GM18868 (cell line): ENCODE data around the gene RNF121.
"Not testable (repeated sequence)": the region's sequence is repeated elsewhere in the genome, so short reads cannot be mapped to it uniquely, and the experiment has no call there.

Experiments
- ATAC-seq: cut with Tn5 transposase; IDR thresholded peaks from one replicate; pipeline ENCODE4 v1.9.1; 2021; ENCODE audit warnings: mild to moderate bottlenecking, moderate library complexity; ENCODE audit not compliant: unreplicated experiment

RNF121 gene

GRCh38 chr11:71928737-71929443, at the start of gene RNF121:
Gene RNF121, plus strand, starts transcription at chr11:71929046. Its CDS starts 16 bp downstream, at chr11:71929062.
- peak; percentile 75 for ATAC-seq

DNA sequence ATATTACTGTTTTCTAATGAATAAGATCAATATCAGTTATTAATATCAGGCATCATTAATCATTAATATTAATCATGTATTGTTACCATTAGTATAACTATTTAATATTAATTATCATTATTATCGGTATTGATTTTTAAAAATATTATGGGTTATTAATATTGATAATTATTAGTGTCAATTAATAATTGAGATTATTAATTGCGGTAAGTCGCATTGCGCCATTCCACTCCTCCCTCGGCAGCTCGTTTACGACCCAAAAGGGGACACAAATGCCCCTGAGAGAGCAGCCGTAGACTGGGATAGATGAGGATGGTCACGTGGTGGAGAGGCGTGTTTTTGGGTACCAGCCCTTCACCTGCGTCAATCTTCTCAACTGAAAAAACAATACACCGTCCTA, 43.0 kb upstream of the RNF121 start:
- ATAC-seq = not testable (repeated sequence)

DNA sequence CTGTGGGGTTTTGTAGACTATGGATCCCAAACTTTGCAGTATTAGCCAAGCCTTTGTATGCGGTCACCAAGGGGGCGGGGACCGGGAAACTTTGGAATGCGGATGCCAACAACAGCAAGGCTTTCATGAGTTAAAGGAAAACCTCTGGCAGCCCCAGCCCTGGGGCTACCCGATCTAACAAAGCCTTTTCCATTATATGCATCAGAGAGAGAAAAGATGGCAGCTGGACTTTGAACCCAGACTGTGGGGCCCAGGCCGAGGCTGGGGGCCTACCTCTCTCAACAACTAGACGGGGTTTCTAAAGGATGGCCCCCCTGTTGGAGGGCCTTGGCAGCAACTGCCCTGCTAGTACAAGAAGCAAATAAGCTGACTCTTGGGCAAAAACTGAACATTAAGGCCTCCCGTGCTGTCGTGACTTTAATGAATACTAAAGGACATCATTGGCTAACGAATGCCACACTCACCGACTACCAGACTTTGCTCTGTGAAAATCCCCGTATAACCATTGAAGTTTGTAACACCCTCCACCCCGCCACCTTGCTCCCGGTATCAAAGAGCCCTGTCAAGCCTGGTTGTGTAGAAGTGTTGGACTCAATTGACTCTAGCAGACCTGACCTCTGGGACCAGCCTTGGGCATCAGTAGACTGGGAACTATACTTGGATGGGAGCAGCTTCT, 40.4 kb upstream of the RNF121 start:
- not testable (repeated sequence) for ATAC-seq

GRCh38 chr11:71889181-71889872, 39.5 kb upstream of the RNF121 start:
- not testable (repeated sequence) for ATAC-seq

GRCh38 chr11:71895961-71896360, 32.9 kb upstream of the RNF121 start:
- ATAC-seq = no peak

- ATAC-seq = not testable (repeated sequence)
Measured at GRCh38 chr11:71901137-71901536, 27.7 kb upstream of the RNF121 start.

DNA sequence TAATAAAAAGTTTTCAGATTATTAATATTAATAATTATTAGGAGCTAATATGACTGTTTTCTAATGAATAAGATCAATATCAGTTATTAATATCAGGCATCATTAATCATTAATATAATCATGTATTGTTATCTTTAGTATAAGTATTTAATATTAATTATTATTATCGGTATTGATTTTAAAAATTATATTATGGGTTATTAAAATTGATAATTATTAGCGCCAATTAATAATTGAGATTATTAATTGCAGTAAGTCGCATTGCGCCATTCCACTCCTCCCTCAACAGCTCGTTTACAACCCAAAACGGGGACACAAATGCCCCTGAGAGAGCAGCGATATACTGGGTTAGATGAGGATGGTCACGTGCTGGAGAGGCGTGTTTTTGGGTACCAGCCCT, 20.6 kb upstream of the RNF121 start:
- ATAC-seq = no peak

GRCh38 chr11:71910775-71911174, 18.1 kb upstream of the RNF121 start:
- not testable (repeated sequence) for ATAC-seq

GRCh38 chr11:71911321-71911985, 17.4 kb upstream of the RNF121 start:
- ATAC-seq = not testable (repeated sequence)

DNA sequence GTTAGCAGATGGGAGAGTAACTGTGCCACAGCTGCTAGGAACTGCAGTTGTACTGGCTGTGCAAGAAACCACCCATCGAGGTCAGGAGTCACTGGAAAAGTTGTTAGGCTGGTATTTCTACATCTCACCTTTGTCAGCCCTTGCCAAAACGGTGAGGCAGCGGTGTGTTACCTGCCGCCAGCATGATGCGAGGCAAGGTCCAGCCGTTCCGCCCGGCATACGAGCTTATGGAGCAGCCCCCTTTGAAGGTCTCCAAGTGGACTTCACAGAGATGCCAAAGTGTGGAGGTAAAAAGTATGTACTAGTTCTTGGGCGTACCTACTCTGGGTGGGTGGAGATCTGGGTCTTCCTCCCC, 16.9 kb upstream of the RNF121 start:
- not testable (repeated sequence) for ATAC-seq

DNA sequence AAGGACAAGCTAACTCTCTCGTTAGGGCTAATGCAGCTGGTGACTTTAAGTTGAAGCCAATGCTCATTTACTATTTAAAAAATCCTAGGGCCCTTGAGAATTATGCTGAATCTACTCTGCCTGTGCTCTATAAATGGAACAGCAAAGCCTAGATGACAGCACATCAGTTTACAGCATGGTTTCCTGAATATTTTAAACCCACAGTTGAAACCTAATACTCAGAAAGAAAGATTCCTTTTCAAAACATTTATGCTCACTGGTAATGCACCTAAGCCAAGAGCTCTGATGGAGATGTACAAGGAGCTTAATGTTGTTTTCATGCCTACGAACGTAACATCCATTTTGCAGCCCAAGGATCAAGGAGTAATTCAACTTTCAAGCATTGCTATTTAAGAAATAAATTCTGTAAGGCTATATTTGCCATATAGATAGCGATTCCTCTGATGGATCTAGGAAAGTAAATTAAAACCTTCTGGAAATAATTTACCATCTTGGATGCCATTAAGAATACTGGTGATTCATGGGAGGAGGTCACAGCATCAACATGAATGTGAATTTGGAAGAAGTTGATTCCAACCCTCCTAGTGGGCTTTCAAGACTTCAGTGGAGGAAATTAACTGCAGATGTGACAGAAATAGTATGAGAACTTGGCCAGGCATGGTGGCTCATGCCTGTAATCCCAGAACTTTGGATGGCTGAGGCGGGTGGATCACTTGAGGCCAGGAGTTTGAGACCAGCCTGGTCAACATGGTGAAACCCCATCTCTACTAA, 14.9 kb upstream of the RNF121 start:
- ATAC-seq = no peak

GRCh38 chr11:71914617-71915189, 14.1 kb upstream of the RNF121 start:
- ATAC-seq = no peak

GRCh38 chr11:71917646-71918140, 11.2 kb upstream of the RNF121 start:
- no peak for ATAC-seq

GRCh38 chr11:71927820-71928736, 768 bp upstream of the RNF121 start, which contains the start of gene XNDC1N:
Gene XNDC1N, minus strand, starts transcription at chr11:71928594. Its CDS starts 5,241 bp downstream, at chr11:71923353.
- peak; percentile 58 for ATAC-seq

DNA sequence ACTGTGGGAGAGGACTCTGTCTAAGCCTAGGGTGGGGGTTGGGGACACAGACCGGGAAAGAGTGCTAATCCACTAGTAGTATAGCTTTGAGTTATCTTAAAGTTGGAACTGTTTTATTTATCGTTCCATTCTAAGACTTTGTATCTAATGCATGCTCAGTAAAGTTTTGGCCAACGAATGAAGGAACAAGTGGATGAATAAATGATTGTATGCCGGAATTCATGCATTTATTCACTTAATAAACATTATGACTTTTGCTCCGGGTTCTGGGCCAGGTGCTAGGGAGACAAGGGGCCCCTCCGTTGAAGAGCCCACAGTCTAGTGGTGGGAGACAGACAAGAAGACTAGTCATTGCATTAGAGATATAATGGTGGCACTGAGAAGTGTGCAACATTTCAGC, 645 bp downstream of the RNF121 start:
- no peak for ATAC-seq

- ATAC-seq = no peak
Measured at GRCh38 chr11:71930556-71931244, 1.9 kb downstream of the RNF121 start.

GRCh38 chr11:71931245-71931602, 2.4 kb downstream of the RNF121 start:
- ATAC-seq = no peak

- ATAC-seq = no peak
Measured at GRCh38 chr11:71933141-71933933, 4.5 kb downstream of the RNF121 start.
